GM04503 (cell line): ENCODE measurements around the gene ARMCX2.
A peak's percentile ranks its signal among the peaks of the same experiment; 100 is the strongest.
"Not testable (repeated sequence)": the region's sequence is repeated elsewhere in the genome, so short reads cannot be mapped to it uniquely, and the experiment has no call there.

ENCODE experiments used
- DNase-seq: peaks from one replicate; pipeline ENCODE4 v3.0.0-alpha.2; 2012; ENCODE audit warnings: low read depth

The ARMCX2 gene

DNA sequence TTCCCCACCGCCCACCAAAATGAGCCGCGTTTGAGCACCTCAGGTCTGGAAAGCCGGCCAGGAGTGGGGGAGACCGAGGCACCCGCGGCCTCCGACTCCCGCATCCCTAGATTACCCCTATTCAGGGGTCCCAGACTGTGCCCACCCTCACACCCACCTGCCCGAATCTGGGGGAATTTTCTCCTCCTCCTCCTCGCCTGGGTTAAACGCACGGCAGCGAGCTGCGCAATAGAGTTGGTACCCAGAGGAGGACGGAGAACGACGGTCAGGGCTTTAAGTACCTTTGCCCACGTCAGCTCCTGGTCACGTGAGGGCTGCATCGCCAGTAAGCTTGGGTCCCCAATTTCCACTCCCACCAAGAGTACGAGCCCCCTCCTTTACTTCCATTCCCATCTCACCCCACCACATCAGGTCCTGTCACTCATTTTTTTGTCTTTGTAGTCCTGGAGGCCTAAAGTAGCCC, at the start of gene ARMCX2:
Gene ARMCX2 (minus strand): TSS at position 250 of the 463 bp plus-strand sequence. CDS start 2,262 bp downstream, outside the sequence.
- peak; percentile 20 for DNase-seq

DNA sequence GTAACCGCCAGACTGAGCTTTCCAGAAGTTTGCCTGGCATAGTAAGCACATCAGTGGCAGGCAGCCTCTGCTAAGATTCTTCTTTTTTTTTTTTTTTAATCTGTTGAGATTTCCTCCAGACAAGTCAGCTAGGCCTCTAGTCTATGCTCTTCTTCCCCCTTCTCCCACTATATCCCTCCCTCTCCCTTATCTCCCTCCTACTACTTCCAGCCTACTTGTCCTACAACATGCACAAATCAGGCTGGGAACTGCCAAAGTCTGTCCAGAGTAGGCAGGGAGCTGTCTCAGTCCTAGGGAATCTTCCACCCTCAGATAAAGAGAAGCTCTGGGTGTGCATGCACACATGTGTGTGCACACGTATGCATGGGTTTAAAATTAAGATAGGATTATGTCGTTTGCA, 49.7 kb upstream of the ARMCX2 start:
- DNase-seq = no peak

DNA sequence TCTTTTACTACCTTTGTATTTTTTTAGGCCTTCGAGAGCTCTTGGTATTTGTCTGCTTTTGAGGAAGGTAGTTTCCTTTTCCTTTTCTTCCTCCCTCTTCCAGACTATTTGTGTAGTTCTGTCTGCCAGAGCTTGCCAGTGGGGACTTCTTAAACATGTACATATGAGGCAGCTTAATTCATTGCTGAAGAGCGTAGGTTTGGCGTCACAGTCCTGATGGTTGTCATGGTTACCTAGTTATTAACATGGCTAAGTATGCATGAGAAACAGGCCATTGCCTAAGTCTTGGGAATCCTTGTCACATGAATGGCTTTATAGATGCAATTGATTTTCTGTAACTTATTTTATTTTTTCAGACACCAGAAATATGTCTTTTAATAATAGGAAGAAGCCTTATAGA, 48.5 kb upstream of the ARMCX2 start:
- no peak for DNase-seq

DNA sequence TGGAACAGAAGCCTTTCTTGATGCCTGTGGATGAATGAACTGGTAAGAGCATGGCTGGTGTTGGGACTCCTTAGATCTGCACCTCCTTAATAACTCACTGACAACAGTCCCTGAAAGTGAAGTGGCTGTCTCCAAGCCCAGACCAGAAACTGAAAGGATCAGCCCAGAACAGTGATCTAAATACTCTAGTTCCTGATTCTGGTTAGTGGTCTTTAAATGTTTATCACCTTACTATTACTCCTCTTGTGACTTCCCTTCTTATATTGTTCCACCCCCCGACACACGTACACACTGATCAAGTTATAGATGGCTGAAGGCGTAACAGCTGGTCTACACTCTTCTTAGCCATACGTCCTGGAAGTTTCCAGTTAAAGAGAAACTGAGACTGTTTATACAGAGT, 33.8 kb upstream of the ARMCX2 start:
- DNase-seq = no peak

DNA sequence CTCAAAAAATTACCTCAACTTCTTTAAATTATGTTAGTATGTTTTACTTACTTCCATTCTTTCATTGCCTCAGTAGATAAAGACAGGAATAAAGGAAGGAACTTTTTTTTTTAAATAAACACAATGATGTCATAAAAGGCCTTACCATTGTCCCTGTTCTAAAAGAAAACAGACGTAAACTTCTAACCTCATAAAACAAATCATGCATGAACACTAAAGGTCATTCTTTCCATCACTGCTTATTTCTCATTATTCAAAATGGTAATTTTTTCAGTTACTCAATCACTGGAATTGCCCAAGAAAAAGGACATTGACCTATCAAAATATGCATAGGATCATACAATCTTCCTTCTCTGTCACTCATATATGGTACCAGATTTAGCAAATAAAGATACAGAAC, 32.2 kb upstream of the ARMCX2 start:
- no peak for DNase-seq

DNA sequence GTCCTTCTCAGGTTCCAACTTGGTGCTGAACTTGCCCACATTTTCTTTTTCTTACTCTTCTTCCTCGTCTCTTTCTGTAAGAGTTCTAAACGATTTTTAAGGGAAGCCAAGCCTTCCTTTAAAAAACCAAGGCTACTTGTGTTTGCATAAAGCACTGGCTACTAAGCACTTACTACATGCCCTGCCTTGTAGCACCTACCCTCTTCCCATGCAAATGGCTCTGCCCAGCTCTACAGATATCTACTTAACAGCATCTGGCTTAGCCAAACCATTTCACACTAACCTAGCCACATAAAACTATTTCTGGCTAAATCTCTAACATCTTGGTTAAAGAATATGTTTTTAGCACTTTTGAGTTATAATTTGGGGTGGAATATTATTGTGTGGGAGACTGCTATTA, 26.9 kb upstream of the ARMCX2 start:
- DNase-seq = no peak

DNA sequence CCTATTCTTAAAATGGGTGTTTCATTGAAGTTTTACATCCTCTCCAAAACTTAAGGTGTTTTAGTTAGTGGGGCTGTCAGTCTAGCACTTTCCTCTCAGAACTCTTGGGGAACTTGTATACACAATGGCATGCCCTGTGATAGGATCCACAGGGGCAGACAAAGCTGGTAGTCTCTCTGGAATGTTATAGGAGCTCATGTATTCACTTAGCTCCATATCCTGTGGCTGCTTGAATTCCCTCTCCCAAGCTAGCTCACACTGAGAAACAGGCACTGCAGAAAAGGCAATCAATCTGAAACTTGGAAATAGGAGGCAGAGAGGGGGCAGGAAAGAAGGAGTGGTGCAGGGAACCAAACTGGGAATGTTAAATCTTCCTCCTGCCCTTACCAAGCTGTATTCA, 26.3 kb upstream of the ARMCX2 start:
- DNase-seq = no peak

DNA sequence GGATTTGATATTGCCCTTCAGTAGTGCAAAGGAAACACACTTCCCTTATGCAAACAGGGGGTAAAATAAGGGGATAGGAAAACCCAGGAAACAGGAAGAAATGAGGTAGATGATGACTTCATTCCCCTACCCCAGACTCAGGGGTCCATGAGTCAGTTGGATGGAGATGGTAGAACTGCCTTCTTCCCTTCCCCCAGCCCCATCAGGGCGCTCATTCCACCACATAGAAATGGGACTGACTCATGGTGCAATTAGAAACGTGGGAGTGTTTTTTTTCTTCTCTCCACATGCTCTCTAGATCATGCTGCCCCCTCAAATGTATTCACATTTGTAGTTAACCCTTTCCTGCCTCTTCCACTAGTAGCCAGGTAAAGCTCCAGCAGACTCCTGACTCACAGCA, 23.1 kb upstream of the ARMCX2 start:
- DNase-seq = no peak

DNA sequence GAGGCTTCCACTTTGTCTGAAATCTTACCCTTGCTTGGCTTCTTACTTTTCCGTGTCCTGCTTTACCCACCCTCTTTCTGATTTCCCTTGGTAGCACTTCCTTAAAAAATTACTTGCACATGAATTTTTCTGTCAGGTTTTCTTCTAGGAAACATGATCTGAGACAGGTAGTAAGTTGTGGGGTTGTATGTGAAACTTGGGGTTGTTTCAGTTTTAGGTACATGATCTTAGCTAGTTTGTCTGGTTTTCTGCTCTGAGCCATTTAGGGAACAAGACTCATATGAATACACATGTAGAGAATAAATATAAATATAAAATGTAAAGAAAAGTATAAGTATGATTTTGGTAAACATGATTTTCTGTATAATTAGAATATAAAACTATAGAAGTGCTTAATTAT, 17.4 kb upstream of the ARMCX2 start:
- DNase-seq = no peak

DNA sequence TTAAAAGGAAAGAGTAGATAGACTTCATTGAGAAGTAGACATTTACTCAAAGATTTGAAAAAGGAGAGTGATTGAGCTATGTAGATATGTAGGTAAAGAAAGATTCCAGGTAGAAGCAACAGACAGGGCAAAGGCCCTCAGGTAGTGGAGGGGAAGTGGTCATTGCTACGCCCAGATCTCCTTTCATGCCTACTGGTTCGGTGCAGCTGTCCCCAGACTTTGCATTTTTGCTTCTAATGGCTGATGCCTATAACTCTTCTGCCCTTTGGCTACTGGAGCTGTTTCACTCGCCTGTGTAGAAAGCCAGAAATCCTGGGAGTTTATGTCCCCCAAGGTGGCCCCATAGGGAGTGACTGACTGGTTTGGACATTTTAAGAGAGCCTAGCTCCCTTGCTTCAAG, 16.9 kb upstream of the ARMCX2 start:
- no peak for DNase-seq

DNA sequence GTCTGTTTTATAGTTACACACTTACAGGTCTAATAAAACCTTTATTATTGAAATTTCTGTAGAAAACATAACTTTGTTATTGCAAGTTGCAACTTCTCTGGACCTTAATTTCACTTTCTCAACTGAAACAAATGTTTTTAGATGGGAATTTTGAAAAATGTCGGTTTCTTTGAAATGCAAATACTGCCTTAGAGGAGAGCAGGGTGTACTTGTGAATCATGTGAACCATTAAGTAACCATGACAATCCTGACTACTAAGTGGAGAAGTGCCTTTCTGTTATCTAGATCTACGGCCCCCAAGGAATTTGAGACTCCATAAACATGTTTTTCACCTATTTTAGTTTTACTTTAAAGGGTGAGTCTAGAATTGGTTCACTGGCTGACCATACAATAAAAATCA, 8.5 kb upstream of the ARMCX2 start:
- DNase-seq = no peak

DNA sequence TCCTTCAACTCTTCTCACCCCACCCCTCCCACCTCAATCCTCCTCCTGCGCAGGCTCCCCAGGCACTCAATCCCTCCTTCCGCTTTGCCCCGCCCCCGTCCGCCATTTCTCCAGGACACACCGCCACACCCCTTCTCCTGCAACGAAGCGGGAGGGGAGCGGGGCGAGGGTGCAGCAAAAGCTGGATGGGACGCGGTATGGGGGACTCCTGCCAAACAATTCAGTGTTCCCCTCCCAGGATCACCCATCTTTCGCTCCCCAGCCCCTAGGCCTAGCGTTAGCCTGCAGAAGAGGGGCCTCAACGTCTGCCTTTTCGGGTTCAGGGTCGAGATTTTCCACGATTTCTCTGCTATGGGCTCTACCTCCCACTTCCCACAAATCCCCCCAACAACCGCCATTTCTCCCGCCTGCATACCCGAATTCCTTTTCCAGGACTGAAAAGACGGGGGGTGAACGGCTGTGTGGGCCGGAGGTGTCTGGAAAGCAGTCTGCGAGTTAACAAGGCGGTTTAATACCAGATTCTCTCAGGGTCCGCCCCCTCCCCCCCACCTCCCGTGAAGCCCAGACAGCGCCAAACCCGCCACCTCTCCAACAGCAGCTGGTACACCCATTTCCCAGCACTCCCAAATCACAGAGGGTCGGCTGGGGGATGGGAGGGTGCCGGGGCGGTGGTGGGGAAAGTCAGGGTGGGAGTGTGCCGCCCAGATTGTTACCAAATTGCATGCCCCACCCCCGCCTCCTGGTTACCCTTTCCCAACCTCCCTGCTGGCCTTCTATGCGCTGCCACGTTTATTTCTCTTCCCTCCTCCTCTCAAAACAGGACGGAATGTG, 774 bp downstream of the ARMCX2 start:
- no peak for DNase-seq

DNA sequence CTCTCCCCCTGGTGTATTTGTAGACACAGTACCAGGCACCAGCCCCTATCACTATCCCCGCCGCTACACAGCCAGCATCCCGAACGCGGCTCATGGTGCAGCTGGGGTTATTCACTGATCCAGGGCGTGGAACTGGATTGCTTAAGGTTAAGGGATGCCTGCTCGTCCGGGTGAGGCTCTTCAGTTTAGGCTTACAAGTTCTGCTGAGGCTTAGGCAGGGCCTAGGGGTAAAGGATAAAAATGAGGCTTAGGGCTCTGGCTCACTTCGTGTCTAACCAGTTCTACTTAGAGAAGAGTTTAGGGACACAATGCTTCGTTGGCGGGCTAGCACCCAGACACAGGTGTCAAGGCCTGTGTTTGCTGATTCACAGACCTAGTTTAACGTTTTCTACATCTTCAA, 2.2 kb downstream of the ARMCX2 start:
- DNase-seq = no peak

DNA sequence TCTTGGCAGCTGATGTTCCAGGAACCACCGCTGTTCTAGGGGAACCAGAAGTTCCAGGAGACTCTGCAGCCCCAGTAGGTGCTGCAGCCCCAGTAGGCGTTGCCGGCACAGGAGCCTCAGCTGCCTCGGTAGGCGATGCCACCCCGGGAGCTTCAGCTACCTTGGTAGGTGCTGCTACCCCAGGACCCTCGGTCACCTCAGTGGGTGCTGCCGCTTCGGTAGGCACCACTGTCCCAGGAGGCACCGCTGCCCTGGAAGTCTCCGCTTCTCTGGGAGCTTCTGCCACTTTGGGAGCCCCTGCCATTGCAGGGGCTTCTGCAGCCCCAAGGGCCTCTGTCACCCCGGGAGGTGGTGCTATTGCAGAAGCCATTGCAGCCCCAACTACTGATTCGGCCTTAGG, 2.8 kb downstream of the ARMCX2 start:
- no peak for DNase-seq

DNA sequence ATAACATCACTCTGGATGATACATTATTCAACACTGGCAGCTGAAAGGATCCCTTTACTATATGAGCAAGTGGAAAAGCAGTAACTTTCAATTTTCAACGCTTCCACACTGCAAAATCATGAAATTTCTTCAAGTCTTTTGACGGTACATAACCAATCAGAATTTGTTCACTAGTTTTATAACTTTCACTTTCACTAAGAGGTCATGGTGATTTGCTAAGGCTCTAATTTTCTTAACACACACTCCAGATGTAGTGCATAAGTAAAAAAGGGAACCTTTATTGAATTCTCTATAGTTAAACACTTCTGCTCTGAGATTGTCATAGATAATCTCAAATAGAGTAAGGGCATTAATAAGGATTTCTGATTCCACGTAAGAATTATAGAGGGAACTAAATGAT, 4.1 kb downstream of the ARMCX2 start:
- DNase-seq = no peak

DNA sequence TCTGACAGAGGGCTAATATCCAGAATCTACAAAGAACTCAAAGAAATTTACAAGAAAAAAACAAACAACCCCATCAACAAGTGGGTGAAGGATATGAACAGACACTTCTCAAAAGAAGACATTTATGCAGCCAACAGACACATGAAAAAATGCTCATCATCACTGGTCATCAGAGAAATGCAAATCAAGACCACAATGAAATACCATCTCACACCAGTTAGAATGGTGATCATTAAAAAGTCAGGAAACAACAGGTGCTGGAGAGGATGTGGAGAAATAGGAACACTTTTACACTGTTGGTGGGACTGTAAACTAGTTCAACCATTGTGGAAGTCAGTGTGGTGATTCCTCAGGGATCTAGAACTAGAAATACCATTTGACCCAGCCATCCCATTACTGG, 11.9 kb downstream of the ARMCX2 start:
- DNase-seq = not testable (repeated sequence)

DNA sequence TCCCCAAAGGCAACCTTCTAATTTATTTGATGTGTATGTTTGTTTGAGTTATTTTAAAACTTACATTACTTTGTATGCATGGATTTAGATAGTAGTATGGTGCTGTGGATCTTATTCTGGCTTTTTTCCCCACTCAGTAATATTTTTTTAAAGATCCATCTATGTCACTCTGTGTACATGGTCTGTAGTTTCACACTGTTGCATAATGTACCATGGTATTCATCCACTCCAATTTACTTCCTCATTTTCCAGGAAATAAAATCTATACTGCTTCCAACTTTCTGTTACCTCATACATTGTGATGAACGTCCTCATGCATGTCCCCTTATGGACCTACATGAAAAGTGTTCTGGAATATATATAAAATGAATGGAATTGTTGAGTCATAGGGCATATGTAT, 17.6 kb downstream of the ARMCX2 start:
- no peak for DNase-seq

DNA sequence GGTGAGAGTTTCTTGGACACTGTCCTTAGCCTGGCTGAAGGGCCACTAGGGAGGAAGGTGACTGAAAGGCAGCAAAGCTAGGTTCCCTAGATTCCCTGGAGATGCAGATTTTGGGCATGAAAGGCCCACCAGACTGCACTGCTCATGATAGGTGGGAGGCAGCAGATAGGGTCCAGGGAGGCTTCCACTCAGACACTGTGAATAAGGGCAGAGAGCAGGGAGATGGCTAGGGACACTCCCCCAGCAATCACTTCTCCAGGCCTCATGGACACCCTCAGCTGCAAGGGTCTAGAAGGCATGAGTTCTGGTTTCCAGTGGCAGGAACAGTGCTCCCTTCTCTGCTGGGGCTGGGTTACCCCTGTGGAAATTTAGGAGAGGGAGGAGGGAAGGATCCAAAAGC, 20.1 kb downstream of the ARMCX2 start:
- DNase-seq = no peak

DNA sequence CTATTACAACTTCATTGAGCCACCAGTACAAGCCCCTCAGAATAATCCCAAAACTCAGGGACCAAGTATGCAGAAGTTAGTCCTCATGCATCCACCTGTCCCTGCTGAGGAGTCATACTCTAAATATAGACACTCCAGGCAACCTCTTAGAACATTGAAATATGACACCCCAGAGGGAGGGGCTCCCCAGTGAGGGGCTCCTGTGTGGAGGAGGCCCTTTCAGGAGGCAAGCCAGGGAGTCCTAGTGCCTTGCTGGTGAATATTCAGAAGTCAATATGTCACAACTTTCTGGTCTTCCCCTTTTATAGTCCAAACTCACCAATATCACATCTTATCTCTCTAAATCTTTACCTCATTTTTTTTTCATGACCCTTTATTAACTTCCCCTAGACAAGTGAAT, 40.3 kb downstream of the ARMCX2 start:
- no peak for DNase-seq

DNA sequence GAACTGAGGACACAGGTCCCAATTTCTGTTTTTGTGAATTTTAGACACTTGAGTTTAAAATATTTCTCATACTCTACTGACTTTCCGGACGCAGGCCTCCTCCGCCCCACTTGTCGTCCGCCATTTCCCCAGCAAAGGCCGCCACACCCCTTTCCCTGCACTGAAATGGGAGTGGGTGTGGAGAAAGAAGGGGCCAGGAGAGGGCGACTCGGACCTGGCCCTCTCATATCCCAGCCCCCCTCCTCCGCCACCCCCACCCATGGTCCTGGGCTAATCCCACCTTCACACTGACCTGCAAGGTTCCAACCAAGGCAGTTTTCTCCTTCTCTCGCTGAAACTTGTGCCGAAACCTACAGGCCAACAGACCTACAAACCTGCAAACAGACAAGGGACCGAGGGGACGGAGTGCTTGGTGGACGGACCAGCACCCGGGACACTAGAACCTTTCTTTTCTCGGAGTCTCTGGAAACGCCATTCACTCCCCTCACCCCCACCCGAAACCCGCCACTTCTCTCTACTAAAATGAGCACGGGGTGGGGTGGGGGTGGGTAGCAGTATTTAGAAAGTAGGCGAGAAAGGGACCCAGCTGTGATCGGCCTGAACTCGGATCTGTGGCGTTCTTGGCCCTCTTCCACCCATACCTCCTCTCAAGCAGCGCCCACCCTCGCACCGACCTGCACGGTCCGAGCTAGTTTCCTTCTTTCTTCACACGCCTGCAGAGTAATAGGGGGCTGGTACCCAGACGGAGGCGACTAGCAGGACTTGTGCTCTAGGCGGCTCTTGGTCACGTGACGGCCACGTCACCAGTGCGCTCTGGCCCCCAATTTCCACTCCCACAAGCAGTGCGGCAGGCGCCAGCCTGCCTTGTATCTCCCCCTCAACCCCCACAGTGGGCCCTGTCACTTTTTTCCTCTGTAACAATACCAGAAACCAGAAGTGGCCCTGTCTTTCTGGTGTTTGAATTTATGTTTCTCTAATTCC, 42.1 kb downstream of the ARMCX2 start, which contains the start of gene ARMCX6:
Gene ARMCX6 (minus strand): TSS at position 790 of the 981 bp plus-strand sequence. CDS start 1,380 bp downstream, outside the sequence.
- DNase-seq = no peak

DNA sequence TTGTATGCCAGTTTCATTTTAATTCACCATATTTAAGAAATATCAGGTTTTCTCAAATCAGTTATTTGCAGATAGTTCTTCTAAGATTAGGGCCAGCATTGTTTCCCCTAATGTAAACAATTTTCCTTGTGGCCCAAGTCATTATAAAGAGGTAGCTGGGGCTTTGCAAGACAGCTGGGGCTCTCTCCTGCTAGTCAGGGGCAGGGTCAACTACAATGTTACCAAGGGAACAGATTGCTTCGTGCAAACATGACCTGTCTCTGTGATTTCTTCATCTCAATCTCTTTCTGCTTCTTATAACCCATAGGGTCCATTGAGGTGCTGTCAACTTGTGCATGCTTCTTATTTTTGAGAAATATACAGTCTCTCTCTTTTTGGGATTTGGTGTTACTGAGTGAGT, 53.9 kb downstream of the ARMCX2 start:
- no peak for DNase-seq
